ENCODE results near the gene DCDC2B.
A peak's percentile ranks its signal among the peaks of the same experiment; 100 is the strongest.
"Not testable (repeated sequence)": the region's sequence is repeated elsewhere in the genome, so short reads cannot be mapped to it uniquely, and the experiment has no call there.

DCDC2B gene

DNA sequence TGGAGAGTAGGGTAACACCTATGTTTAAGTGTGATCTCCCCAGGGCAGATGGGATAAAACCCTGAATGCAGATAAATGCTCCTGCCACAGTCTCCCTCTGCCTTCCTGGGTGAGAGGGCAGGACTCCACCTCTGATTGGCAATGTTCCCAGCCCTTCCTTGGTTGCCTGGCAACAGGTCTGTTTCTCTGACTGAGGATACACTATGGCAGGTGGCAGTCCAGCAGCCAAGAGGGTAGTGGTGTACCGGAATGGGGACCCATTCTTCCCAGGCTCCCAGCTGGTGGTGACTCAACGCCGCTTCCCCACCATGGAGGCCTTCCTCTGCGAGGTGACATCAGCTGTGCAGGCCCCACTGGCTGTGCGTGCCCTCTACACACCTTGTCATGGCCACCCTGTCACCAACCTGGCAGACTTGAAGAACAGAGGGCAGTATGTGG lies at the start of gene DCDC2B:
DCDC2B (plus strand) TSS at position 199 of the 438 bp plus-strand sequence; CDS start at position 204, 5 bp downstream.
- Histone ChIP-seq H3K27me3 (ENCODE audit: insufficient read depth, low read length) (no peaks in the 10 kb centered on the region), H3K4me3 (ENCODE audit: low read length) (no peak within 1 kb of the TSS), H3K4me1 (ENCODE audit: insufficient read depth, low read length) (no peaks in the 10 kb centered on the region)

GRCh38 chr1:32159189-32159588 lies 49.7 kb upstream of the DCDC2B start:
- Histone ChIP-seq H3K27me3 (ENCODE audit: insufficient read depth, low read length) (no peaks in the 10 kb centered on the region), H3K9me3 (ENCODE audit: low read length) (no peaks in the 10 kb centered on the region), H3K36me3 (ENCODE audit: insufficient read depth, low read length) (peaks cover 84% of the 10 kb centered on the region), H2AFZ (ENCODE audit: low read depth, low read length) (no peak overlapping the region), H3K4me1 (ENCODE audit: insufficient read depth, low read length) (no peaks in the 10 kb centered on the region), H3K4me3 (ENCODE audit: low read length) (no peak overlapping the region)

More for the DNA sequence above, at the start of gene DCDC2B:
- Histone ChIP-seq H2AFZ (ENCODE audit: low read depth, low read length) (no peak within 1 kb of the TSS), H3K9me3 (ENCODE audit: low read length) (no peaks in the 10 kb centered on the region), H3K36me3 (ENCODE audit: insufficient read depth, low read length) (peaks cover 12% of the 10 kb centered on the region)

- no peaks in the 10 kb centered on the region for H3K27me3 ChIP-seq (ENCODE audit: insufficient read depth, low read length)
- H3K36me3 ChIP-seq (ENCODE audit: insufficient read depth, low read length): peaks cover 78% of the 10 kb centered on the region
- H3K4me3 ChIP-seq (ENCODE audit: low read length): no peak overlapping the region
- H3K9me3 ChIP-seq (ENCODE audit: low read length): no peaks in the 10 kb centered on the region
- H2AFZ ChIP-seq (ENCODE audit: low read depth, low read length): no peak overlapping the region
- H3K4me1 ChIP-seq (ENCODE audit: insufficient read depth, low read length): no peaks in the 10 kb centered on the region
Observed at GRCh38 chr1:32163405-32163804, 45.5 kb upstream of the DCDC2B start.

DNA sequence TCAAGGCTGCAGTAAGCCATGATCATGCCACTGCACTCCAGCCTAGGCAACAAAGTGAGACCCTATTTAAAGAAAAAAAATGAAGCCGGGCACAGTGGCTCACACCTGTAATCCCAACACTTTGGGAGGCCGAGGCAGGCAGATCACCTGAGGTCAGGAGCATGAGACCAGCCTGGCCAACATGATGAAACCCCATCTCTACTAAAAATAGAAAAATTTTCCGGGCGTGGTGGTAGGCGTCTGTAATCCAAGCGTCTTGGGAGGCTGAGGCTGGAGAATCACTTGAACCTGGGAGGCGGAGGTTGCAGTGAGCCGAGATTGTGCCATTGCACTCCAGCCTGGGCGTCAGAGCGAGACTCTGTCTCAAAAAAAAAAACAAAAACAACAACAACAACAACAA lies 43.3 kb upstream of the DCDC2B start:
- not testable (repeated sequence) for H3K4me1 ChIP-seq (ENCODE audit: insufficient read depth, low read length); H3K4me3 ChIP-seq (ENCODE audit: low read length); H3K27me3 ChIP-seq (ENCODE audit: insufficient read depth, low read length); H2AFZ ChIP-seq (ENCODE audit: low read depth, low read length); H3K9me3 ChIP-seq (ENCODE audit: low read length)
- H3K36me3 ChIP-seq (ENCODE audit: insufficient read depth, low read length): peaks cover 77% of the 10 kb centered on the region

DNA sequence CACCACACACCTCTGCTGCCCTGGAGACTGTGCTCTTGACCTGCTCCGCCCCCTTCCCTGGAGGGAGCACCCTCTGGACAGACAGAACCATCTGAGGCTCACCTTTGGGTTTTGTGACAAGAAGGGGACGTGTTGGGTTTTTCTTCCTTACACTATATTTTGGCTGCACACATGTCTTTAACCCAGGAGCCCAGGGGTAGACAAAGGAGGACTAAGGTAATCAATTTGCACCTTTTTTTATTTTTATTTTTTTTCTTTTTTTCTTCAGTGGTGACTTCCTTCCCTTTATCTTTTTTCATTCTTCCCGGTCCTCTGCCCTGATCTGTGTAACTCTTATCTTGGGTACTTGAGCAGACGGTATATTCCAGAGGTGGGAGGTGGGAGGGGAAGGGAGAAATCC lies 37.9 kb upstream of the DCDC2B start:
- H3K4me1 ChIP-seq (ENCODE audit: insufficient read depth, low read length): no peaks in the 10 kb centered on the region
- H3K27me3 ChIP-seq (ENCODE audit: insufficient read depth, low read length): no peaks in the 10 kb centered on the region
- no peak overlapping the region for H2AFZ ChIP-seq (ENCODE audit: low read depth, low read length)
- peaks cover 70% of the 10 kb centered on the region for H3K36me3 ChIP-seq (ENCODE audit: insufficient read depth, low read length)
- no peak overlapping the region for H3K4me3 ChIP-seq (ENCODE audit: low read length)
- H3K9me3 ChIP-seq (ENCODE audit: low read length): no peaks in the 10 kb centered on the region

- Histone ChIP-seq H3K36me3 (ENCODE audit: insufficient read depth, low read length) (peaks cover 58% of the 10 kb centered on the region), H2AFZ (ENCODE audit: low read depth, low read length) (no peak overlapping the region), H3K27me3 (ENCODE audit: insufficient read depth, low read length) (no peaks in the 10 kb centered on the region), H3K9me3 (ENCODE audit: low read length) (no peaks in the 10 kb centered on the region), H3K4me1 (ENCODE audit: insufficient read depth, low read length) (no peaks in the 10 kb centered on the region), H3K4me3 (ENCODE audit: low read length) (no peak overlapping the region)
Observed at GRCh38 chr1:32172621-32173245, 36.2 kb upstream of the DCDC2B start.

DNA sequence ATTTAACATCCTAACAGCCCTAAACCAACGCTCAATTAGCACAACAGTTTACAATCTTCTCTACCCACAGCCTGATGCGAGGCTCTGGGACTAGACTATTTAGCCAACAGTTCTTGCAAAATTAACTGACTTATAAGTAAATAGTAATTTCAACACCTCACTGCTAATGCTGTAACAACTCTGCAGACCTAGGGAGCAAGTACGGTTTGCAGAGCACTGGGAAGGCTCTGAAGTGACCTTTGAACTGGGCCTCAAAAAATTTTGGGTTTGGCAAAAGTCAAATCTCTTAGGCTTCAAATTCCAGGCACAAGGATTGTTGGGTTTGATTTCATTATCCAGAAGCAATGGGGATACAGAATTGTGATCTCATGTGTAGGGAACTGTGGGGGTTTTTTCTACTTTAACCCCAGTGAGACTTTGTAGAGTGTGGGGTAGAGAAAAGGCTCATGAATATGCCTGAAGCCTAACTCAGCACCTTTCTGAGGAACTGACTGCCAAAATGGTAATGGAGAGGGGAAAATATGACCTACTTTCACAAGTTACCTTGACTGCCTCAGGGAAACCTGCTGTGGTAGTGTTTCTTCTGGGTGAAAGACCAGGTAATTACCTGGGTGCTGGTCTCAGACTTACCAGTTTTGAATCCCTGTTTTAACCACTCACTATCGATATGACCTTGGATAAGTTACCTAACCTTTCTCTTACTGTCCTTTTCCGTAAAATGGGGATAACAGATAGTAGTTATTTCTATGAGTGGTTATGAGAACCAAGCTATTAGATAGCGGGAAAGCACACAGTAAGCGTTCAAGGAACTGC lies 30.3 kb upstream of the DCDC2B start:
- Histone ChIP-seq H3K27me3 (ENCODE audit: insufficient read depth, low read length) (no peaks in the 10 kb centered on the region), H3K4me3 (ENCODE audit: low read length) (peak overlapping the region; percentile 76), H3K36me3 (ENCODE audit: insufficient read depth, low read length) (peaks cover 27% of the 10 kb centered on the region), H3K9me3 (ENCODE audit: low read length) (no peaks in the 10 kb centered on the region), H3K4me1 (ENCODE audit: insufficient read depth, low read length) (peaks cover 19% of the 10 kb centered on the region), H2AFZ (ENCODE audit: low read depth, low read length) (peak overlapping the region; percentile 18)

DNA sequence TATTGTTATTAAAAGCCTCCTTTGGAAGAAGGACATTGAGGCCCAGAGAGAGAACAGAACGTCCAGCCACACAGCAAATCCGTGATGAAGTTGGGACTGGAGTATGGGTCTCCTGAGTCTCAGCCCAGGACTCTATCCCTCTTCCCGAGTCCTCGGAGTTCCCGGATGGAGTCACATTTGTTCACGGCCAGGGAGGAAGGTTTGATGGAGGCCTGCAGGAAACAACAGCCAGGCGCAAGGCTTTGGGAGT lies 29.8 kb upstream of the DCDC2B start:
- peak overlapping the region; percentile 76 for H3K4me3 ChIP-seq (ENCODE audit: low read length)
- no peaks in the 10 kb centered on the region for H3K9me3 ChIP-seq (ENCODE audit: low read length)
- H2AFZ ChIP-seq (ENCODE audit: low read depth, low read length): peak overlapping the region; percentile 18
- H3K27me3 ChIP-seq (ENCODE audit: insufficient read depth, low read length): no peaks in the 10 kb centered on the region
- H3K36me3 ChIP-seq (ENCODE audit: insufficient read depth, low read length): peaks cover 31% of the 10 kb centered on the region
- peaks cover 19% of the 10 kb centered on the region for H3K4me1 ChIP-seq (ENCODE audit: insufficient read depth, low read length)

DNA sequence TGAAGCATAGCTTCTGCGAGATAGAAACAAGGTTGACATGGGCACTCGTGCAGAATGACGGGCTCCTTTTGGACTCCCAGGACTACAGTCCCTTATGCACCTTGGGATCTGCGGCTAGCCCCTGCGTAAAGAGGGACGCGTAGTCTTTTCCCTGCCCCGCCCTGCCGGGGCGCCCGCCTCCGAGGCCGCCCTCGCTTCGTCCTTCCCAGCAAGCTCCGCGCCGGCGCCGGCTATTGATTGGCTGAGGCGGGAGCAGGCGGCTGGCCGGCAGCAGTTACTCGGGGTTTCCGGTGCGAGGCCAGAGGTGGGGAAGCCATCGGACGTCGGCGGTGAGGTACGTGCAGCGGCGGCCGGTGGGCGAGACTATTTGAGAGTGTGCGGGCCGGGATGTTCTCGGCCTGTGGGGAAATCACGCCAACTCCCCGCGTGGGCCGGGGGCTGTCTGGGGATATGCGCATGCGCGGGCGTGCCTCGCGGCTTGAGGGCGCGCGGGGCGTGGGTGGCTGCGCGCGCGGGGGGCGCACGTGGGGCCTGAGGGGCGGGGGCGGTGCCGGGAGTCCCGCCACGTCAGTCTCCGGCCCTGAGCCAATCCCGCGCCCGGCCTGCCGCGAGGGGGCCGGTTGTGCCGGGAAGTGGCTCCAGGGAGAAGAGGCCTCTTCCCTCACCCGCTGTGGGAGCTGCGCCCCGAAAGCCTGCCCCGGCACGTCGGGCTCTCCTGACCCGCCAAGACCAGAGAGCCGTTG lies 29.3 kb upstream of the DCDC2B start, which contains the start of gene TXLNA:
TXLNA (plus strand) TSS at position 233 of the 743 bp plus-strand sequence. CDS start 671 bp downstream, outside the sequence.
- H3K4me3 ChIP-seq (ENCODE audit: low read length): peak within 1 kb of the TSS; percentile 76
- peaks cover 19% of the 10 kb centered on the region for H3K4me1 ChIP-seq (ENCODE audit: insufficient read depth, low read length)
- H3K9me3 ChIP-seq (ENCODE audit: low read length): no peaks in the 10 kb centered on the region
- H3K36me3 ChIP-seq (ENCODE audit: insufficient read depth, low read length): peaks cover 36% of the 10 kb centered on the region
- no peaks in the 10 kb centered on the region for H3K27me3 ChIP-seq (ENCODE audit: insufficient read depth, low read length)
- peak within 1 kb of the TSS; percentile 18 for H2AFZ ChIP-seq (ENCODE audit: low read depth, low read length)

DNA sequence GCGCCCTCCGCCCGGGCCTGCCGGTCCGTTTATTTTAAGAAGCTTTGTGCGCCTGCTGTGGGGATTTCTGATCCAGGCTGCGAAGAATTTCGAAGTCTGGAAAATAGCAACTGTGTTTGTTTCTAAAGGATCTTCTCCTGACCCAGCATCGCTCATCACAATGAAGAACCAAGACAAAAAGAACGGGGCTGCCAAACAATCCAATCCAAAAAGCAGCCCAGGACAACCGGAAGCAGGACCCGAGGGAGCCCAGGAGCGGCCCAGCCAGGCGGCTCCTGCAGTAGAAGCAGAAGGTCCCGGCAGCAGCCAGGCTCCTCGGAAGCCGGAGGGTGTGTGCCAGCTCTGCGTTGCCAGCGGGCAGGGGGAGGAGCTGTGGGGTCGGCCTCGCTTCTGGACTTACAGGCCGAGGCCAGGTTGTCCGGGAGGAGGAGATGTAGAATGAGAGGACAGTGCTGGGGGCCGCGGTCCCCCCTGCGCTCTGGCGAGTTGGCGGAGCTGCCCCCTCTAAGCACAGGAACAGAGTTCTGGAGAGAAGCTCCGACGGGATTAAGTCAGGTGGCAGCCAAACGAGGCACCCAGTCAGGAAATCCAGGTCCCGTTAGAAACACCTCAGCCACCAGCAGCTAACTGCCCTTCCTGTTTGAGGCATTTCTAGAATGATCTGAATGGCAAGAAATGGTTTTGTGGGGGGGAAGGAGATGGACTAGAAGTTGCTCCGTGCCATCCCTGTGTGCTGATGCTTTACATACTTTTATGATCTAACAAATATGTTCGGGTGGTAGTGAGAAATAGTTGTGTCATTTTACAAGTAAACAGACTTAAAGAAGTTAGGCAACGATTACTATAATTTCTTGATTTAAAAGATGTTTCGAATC lies 28.5 kb upstream of the DCDC2B start:
- peaks cover 19% of the 10 kb centered on the region for H3K4me1 ChIP-seq (ENCODE audit: insufficient read depth, low read length)
- no peaks in the 10 kb centered on the region for H3K27me3 ChIP-seq (ENCODE audit: insufficient read depth, low read length)
- peaks cover 36% of the 10 kb centered on the region for H3K36me3 ChIP-seq (ENCODE audit: insufficient read depth, low read length)
- peak overlapping the region; percentile 76 for H3K4me3 ChIP-seq (ENCODE audit: low read length)
- H2AFZ ChIP-seq (ENCODE audit: low read depth, low read length): peak overlapping the region; percentile 18
- no peaks in the 10 kb centered on the region for H3K9me3 ChIP-seq (ENCODE audit: low read length)

- Histone ChIP-seq H2AFZ (ENCODE audit: low read depth, low read length) (no peak overlapping the region), H3K36me3 (ENCODE audit: insufficient read depth, low read length) (peaks cover 42% of the 10 kb centered on the region), H3K4me1 (ENCODE audit: insufficient read depth, low read length) (peaks cover 19% of the 10 kb centered on the region), H3K27me3 (ENCODE audit: insufficient read depth, low read length) (no peaks in the 10 kb centered on the region), H3K4me3 (ENCODE audit: low read length) (peak overlapping the region; percentile 76), H3K9me3 (ENCODE audit: low read length) (no peaks in the 10 kb centered on the region)
Observed at GRCh38 chr1:32181065-32181464, 27.8 kb upstream of the DCDC2B start.

DNA sequence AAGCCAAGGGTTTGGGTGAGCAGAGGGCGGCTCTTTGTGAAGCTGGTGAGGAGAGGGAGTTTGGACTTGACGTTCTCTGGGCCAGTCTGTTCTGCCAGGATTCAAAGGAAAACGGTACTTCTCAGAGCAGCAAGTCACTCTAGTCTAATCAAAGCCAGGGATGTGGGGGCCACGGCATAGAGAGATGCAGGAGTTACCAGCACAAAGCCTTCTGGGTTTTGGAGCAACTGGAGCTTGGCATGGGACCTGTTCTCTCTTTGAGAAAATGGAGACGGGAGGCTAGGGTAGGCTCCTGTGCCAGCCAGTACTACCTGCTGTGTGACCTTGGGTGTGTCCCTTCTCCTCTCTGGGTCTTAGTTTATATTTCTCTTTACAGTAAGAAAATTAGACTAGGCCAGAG lies 27.3 kb upstream of the DCDC2B start:
- Histone ChIP-seq H3K4me1 (ENCODE audit: insufficient read depth, low read length) (peaks cover 19% of the 10 kb centered on the region), H3K4me3 (ENCODE audit: low read length) (no peak overlapping the region), H2AFZ (ENCODE audit: low read depth, low read length) (no peak overlapping the region), H3K27me3 (ENCODE audit: insufficient read depth, low read length) (no peaks in the 10 kb centered on the region), H3K9me3 (ENCODE audit: low read length) (no peaks in the 10 kb centered on the region), H3K36me3 (ENCODE audit: insufficient read depth, low read length) (peaks cover 47% of the 10 kb centered on the region)

All from neuron (in vitro differentiated cells).